Mucosa of gallbladder (tissue), 1 donor: ENCODE results near the gene UBE2Q2. TPM values are rescaled to one million over a fixed set of nuclear protein-coding genes. Genes with fewer than 3 reads are reported as not detected.
"Not testable (repeated sequence)": the region's sequence is repeated elsewhere in the genome, so short reads cannot be mapped to it uniquely, and the experiment has no call there.

Source experiments
- DNase-seq: peaks from one replicate; pipeline ENCODE4 v3.0.0-alpha.2; 2020; ENCODE audit warnings: low spot score
- total RNA-seq: library from RNA; stranded (reverse); gene quantifications from one replicate; pipeline ENCODE4 v1.2.1, GENCODE V29; 2021
- donor health status: DM: no; HTN: no; CAD: no.

UBE2Q2 gene
- total RNA-seq, 1 donor from 2014 or later = 33.7 TPM

GRCh38 chr15:75864213-75865059 lies 21.2 kb downstream of the UBE2Q2 start:
- no peak for DNase-seq

GRCh38 chr15:75866045-75866444 lies 22.8 kb downstream of the UBE2Q2 start:
- DNase-seq = not testable (repeated sequence)

GRCh38 chr15:75866916-75867315 lies 23.7 kb downstream of the UBE2Q2 start:
- DNase-seq = no peak

GRCh38 chr15:75867449-75867848 lies 24.2 kb downstream of the UBE2Q2 start:
- DNase-seq = no peak

- no peak for DNase-seq
Observed at GRCh38 chr15:75868019-75868418, 24.8 kb downstream of the UBE2Q2 start.

GRCh38 chr15:75869446-75869845 lies 26.2 kb downstream of the UBE2Q2 start:
- no peak for DNase-seq

- not testable (repeated sequence) for DNase-seq
Observed at GRCh38 chr15:75871589-75871988, 28.3 kb downstream of the UBE2Q2 start.

GRCh38 chr15:75872403-75872990 lies 29.2 kb downstream of the UBE2Q2 start:
- DNase-seq = no peak

GRCh38 chr15:75884041-75884440 lies 40.8 kb downstream of the UBE2Q2 start:
- DNase-seq = no peak

GRCh38 chr15:75887178-75887577 lies 43.9 kb downstream of the UBE2Q2 start:
- DNase-seq = no peak

- no peak for DNase-seq
Observed at GRCh38 chr15:75891895-75892294, 48.6 kb downstream of the UBE2Q2 start.

GRCh38 chr15:75895731-75896130 lies 52.5 kb downstream of the UBE2Q2 start:
- DNase-seq = no peak

GRCh38 chr15:75900577-75900976 lies 57.3 kb downstream of the UBE2Q2 start:
- DNase-seq = no peak

GRCh38 chr15:75902129-75902557 lies 58.9 kb downstream of the UBE2Q2 start:
- no peak for DNase-seq

GRCh38 chr15:75903331-75904239 lies 60.3 kb downstream of the UBE2Q2 start, which contains the start of gene FBXO22:
TSS of gene FBXO22 (plus strand) at chr15:75903878. CDS start at chr15:75903964, 86 bp downstream.
- peak; percentile 93 for DNase-seq

- DNase-seq = no peak
Observed at GRCh38 chr15:75905231-75905630, 62.0 kb downstream of the UBE2Q2 start.

GRCh38 chr15:75910355-75910754 lies 67.1 kb downstream of the UBE2Q2 start:
- DNase-seq = not testable (repeated sequence)

- no peak for DNase-seq
Observed at GRCh38 chr15:75916978-75917377, 73.7 kb downstream of the UBE2Q2 start.

GRCh38 chr15:75918135-75918534 lies 74.9 kb downstream of the UBE2Q2 start:
- DNase-seq = no peak

GRCh38 chr15:75920079-75920478 lies 76.8 kb downstream of the UBE2Q2 start:
- DNase-seq = no peak

- peak; percentile 40 for DNase-seq
Observed at GRCh38 chr15:75921732-75922703, 78.8 kb downstream of the UBE2Q2 start.
